GM23338 (cell line): ENCODE results near the gene CDC25B. TPM values are rescaled to one million over a fixed set of nuclear protein-coding genes. Genes with fewer than 3 reads are reported as not detected.

ENCODE experiments used
- ATAC-seq: fragments of 200-7000 bp; cut with Tn5 transposase; 3 replicates; pipeline ENCODE4 v1.9.1; 2020
- DNase-seq: peaks from one replicate; pipeline ENCODE4 v3.0.0-alpha.2; 2015; ENCODE audit warnings: low spot score
- H2AFZ ChIP-seq: fragments of 200-600 bp; sonication (generic); 2 replicates; pipeline ENCODE4 v1.8.0; 2016; ENCODE audit warnings: antibody characterized with exemption, mild to moderate bottlenecking, moderate library complexity
- H3F3A ChIP-seq: fragments of 200-600 bp; sonication (generic); replicated peaks from 2 replicates; pipeline ENCODE4 v1.8.0; 2017; ENCODE audit warnings: antibody characterized with exemption, mixed run types, low read depth
- H3K27ac ChIP-seq: fragments of 200-600 bp; sonication (generic); 2 replicates; pipeline ENCODE4 v1.6.1; 2016; ENCODE audit warnings: low read depth
- H3K27me3 ChIP-seq: fragments of 200-600 bp; sonication (generic); 2 replicates; pipeline ENCODE4 v1.8.0; 2016; ENCODE audit warnings: mild to moderate bottlenecking, mixed run types, moderate library complexity; ENCODE audit not compliant: insufficient read depth
- H3K36me3 ChIP-seq: fragments of 200-600 bp; sonication (generic); 2 replicates; pipeline ENCODE4 v1.8.0; 2016; ENCODE audit warnings: mild to moderate bottlenecking; ENCODE audit not compliant: insufficient read depth
- H3K4me1 ChIP-seq: fragments of 200-600 bp; sonication (generic); 2 replicates; pipeline ENCODE4 v1.8.0; 2016; ENCODE audit warnings: mild to moderate bottlenecking, moderate library complexity; ENCODE audit not compliant: insufficient read depth
- H3K4me2 ChIP-seq: fragments of 200-600 bp; sonication (generic); 2 replicates; pipeline ENCODE4 v1.7.1; 2017; ENCODE audit warnings: mixed run types
- H3K4me3 ChIP-seq: fragments of 200-600 bp; sonication (generic); 2 replicates; pipeline ENCODE4 v1.6.1; 2016; ENCODE audit warnings: mixed run types
- H3K79me2 ChIP-seq: fragments of 200-600 bp; sonication (generic); replicated peaks from 2 replicates; pipeline ENCODE4 v1.8.0; 2017; ENCODE audit warnings: mild to moderate bottlenecking; ENCODE audit not compliant: insufficient read depth
- H3K9me2 ChIP-seq: fragments of 200-600 bp; sonication (generic); 2 replicates; pipeline ENCODE4 v1.8.0; 2017; ENCODE audit not compliant: insufficient read depth
- H4K20me1 ChIP-seq: fragments of 200-600 bp; sonication (generic); replicated peaks from 2 replicates; pipeline ENCODE4 v1.8.0; 2017; ENCODE audit warnings: mild to moderate bottlenecking; ENCODE audit not compliant: insufficient read depth
- H3K27ac Mint-ChIP-seq: 2 replicates; pipeline ENCODE4 v1.8.0; 2020; ENCODE audit warnings: inconsistent platforms, mild to moderate bottlenecking, moderate library complexity, mixed read lengths
- H3K27me3 Mint-ChIP-seq: 3 replicates; pipeline ENCODE4 v1.8.0; 2022; ENCODE audit warnings: low read depth, mild to moderate bottlenecking, moderate library complexity, mixed read lengths, inconsistent platforms; ENCODE audit not compliant: insufficient read depth, poor library complexity
- H3K36me3 Mint-ChIP-seq: 3 replicates; pipeline ENCODE4 v1.8.0; 2021; ENCODE audit warnings: low read depth, mild to moderate bottlenecking, inconsistent platforms, moderate library complexity, mixed read lengths
- H3K4me1 Mint-ChIP-seq: 3 replicates; pipeline ENCODE4 v1.8.0; 2020; ENCODE audit warnings: mild to moderate bottlenecking, inconsistent platforms, mixed read lengths
- H3K4me3 Mint-ChIP-seq: 3 replicates; pipeline ENCODE4 v1.8.0; 2021; ENCODE audit warnings: moderate library complexity, mild to moderate bottlenecking, inconsistent platforms, mixed read lengths
- H3K9me3 Mint-ChIP-seq: 3 replicates; pipeline ENCODE4 v1.8.0; 2020; ENCODE audit warnings: moderate library complexity, mild to moderate bottlenecking, inconsistent platforms, mixed read lengths
- CREB1 ChIP-seq: fragments of 250-450 bp; sonication (Bioruptor Pico); IDR thresholded peaks from 2 replicates; pipeline ENCODE4 v1.5.0; 2020; ENCODE audit warnings: low read depth, mild to moderate bottlenecking, moderate library complexity
- JUNB ChIP-seq: IDR thresholded peaks from one replicate; pipeline ENCODE4 v1.6.1; 2016; ENCODE audit warnings: antibody characterized with exemption; ENCODE audit not compliant: unreplicated experiment
- NANOG ChIP-seq: IDR thresholded peaks from 2 replicates; pipeline ENCODE4 v1.6.1; 2016; ENCODE audit warnings: antibody characterized with exemption, borderline replicate concordance
- POLR2AphosphoS5 ChIP-seq: IDR thresholded peaks from 2 replicates; pipeline ENCODE4 v1.6.1; 2016; ENCODE audit warnings: antibody characterized with exemption, low read depth
- STAT1 ChIP-seq: IDR thresholded peaks from one replicate; pipeline ENCODE4 v1.6.1; 2016; ENCODE audit warnings: antibody characterized with exemption; ENCODE audit not compliant: unreplicated experiment
- ZNF331 ChIP-seq: fragments of 250-450 bp; sonication (Bioruptor Pico); IDR thresholded peaks from 2 replicates; pipeline ENCODE4 v1.5.0; 2020; ENCODE audit warnings: low read depth, mild to moderate bottlenecking, moderate library complexity
- polyA plus RNA-seq: library from polyadenylated mRNA; unstranded; fragments of >200 nt; fragmentation: Nextera tagmentation; extraction: Ambion mirVana; gene quantifications from 2 replicates; pipeline ENCODE4 v1.2.1, GENCODE V29; 2016
- total RNA-seq: library from RNA; depleted of rRNA; stranded (reverse); fragments of >200 nt; shearing (Covaris generic); gene quantifications from 2 replicates; pipeline ENCODE4 v1.2.3, GENCODE V29; 2014
- TF ChIP-seq, protein P1 (sequence below): fragments of 250-450 bp; sonication (Bioruptor Pico); IDR thresholded peaks from 2 replicates; pipeline ENCODE4 v1.5.0; 2020; ENCODE audit warnings: mild to moderate bottlenecking, moderate library complexity
- TF ChIP-seq, protein P2 (sequence below), 2 experiments: fragments of 200-600 bp in 1 of 2; sonication (generic) in 1 of 2; conservative IDR thresholded peaks; 2 replicates each; pipeline versions ENCODE4 v1.5.1 to v1.6.1; 2016 to 2017; ENCODE audit warnings: antibody characterized with exemption in 2 of 2, low read depth in 2 of 2, mild to moderate bottlenecking in 2 of 2, moderate library complexity in 1 of 2

CDC25B gene
- total and polyA plus RNA-seq, 2 experiments from 2014 or later, result 10.5 to 33.0 TPM

DNA sequence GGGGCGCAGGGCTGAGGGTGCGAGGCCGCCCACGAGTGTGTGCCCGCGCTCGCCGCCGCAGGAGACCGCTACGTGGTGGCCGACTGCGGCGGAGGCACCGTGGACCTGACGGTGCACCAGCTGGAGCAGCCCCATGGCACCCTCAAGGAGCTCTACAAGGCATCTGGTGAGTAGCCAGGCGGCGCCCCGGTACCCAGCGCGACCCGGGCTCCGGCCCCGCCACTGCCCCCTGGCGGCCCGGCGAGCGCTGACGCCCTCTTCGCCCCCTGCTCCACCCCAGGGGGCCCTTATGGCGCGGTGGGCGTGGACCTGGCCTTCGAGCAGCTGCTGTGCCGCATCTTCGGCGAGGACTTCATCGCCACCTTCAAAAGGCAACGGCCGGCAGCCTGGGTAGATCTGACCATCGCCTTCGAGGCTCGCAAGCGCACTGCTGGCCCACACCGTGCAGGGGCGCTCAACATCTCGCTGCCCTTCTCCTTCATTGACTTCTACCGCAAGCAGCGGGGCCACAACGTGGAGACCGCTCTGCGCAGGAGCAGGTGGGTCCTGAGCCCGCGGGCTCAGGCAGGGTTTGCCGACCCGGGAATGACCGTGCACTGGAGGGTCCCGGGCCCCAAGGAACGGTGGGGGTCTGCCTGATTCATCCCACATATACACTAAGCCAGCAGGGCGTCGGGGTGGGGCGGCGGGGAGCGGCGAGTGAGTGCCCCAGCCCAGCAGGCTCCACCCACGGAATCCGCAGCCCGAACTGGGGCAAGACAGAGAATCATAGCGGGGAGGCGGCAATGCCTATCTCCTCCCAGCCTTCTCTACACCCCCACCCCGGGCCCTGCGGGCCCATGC, 46.2 kb upstream of the CDC25B start:
- H3K4me2 ChIP-seq, result peak overlapping the region; percentile 93

GRCh38 chr20:3751305-3751674, 44.8 kb upstream of the CDC25B start:
- H3K27ac ChIP-seq, result no peak overlapping the region
- peak overlapping the region; percentile 93 for H3K4me2 ChIP-seq
- DNase-seq (peak; percentile 58), ATAC-seq (peak; percentile 27)
- no peaks in the 10 kb centered on the region for H3K9me2 ChIP-seq
- H4K20me1 ChIP-seq, result peaks cover 11% of the 10 kb centered on the region; the same call in 1 of the 2 replicates
- peaks cover 14% of the 10 kb centered on the region for H3F3A ChIP-seq
- H3K4me1 ChIP-seq, result peaks cover 12% of the 10 kb centered on the region; the same call in 1 of the 2 replicates
- TF ChIP-seq JUNB (no peak), STAT1 (no peak)
- TF ChIP-seq, protein P1, sequence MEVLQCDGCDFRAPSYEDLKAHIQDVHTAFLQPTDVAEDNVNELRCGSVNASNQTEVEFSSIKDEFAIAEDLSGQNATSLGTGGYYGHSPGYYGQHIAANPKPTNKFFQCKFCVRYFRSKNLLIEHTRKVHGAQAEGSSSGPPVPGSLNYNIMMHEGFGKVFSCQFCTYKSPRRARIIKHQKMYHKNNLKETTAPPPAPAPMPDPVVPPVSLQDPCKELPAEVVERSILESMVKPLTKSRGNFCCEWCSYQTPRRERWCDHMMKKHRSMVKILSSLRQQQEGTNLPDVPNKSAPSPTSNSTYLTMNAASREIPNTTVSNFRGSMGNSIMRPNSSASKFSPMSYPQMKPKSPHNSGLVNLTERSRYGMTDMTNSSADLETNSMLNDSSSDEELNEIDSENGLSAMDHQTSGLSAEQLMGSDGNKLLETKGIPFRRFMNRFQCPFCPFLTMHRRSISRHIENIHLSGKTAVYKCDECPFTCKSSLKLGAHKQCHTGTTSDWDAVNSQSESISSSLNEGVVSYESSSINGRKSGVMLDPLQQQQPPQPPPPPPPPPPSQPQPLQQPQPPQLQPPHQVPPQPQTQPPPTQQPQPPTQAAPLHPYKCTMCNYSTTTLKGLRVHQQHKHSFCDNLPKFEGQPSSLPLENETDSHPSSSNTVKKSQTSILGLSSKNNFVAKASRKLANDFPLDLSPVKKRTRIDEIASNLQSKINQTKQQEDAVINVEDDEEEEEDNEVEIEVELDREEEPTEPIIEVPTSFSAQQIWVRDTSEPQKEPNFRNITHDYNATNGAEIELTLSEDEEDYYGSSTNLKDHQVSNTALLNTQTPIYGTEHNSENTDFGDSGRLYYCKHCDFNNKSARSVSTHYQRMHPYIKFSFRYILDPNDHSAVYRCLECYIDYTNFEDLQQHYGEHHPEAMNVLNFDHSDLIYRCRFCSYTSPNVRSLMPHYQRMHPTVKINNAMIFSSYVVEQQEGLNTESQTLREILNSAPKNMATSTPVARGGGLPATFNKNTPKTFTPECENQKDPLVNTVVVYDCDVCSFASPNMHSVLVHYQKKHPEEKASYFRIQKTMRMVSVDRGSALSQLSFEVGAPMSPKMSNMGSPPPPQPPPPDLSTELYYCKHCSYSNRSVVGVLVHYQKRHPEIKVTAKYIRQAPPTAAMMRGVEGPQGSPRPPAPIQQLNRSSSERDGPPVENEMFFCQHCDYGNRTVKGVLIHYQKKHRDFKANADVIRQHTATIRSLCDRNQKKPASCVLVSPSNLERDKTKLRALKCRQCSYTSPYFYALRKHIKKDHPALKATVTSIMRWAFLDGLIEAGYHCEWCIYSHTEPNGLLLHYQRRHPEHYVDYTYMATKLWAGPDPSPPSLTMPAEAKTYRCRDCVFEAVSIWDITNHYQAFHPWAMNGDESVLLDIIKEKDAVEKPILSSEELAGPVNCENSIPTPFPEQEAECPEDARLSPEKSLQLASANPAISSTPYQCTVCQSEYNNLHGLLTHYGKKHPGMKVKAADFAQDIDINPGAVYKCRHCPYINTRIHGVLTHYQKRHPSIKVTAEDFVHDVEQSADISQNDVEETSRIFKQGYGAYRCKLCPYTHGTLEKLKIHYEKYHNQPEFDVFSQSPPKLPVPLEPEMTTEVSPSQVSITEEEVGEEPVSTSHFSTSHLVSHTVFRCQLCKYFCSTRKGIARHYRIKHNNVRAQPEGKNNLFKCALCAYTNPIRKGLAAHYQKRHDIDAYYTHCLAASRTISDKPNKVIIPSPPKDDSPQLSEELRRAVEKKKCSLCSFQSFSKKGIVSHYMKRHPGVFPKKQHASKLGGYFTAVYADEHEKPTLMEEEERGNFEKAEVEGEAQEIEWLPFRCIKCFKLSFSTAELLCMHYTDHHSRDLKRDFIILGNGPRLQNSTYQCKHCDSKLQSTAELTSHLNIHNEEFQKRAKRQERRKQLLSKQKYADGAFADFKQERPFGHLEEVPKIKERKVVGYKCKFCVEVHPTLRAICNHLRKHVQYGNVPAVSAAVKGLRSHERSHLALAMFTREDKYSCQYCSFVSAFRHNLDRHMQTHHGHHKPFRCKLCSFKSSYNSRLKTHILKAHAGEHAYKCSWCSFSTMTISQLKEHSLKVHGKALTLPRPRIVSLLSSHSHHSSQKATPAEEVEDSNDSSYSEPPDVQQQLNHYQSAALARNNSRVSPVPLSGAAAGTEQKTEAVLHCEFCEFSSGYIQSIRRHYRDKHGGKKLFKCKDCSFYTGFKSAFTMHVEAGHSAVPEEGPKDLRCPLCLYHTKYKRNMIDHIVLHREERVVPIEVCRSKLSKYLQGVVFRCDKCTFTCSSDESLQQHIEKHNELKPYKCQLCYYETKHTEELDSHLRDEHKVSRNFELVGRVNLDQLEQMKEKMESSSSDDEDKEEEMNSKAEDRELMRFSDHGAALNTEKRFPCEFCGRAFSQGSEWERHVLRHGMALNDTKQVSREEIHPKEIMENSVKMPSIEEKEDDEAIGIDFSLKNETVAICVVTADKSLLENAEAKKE, result no peak
- TF ChIP-seq, protein P2, sequence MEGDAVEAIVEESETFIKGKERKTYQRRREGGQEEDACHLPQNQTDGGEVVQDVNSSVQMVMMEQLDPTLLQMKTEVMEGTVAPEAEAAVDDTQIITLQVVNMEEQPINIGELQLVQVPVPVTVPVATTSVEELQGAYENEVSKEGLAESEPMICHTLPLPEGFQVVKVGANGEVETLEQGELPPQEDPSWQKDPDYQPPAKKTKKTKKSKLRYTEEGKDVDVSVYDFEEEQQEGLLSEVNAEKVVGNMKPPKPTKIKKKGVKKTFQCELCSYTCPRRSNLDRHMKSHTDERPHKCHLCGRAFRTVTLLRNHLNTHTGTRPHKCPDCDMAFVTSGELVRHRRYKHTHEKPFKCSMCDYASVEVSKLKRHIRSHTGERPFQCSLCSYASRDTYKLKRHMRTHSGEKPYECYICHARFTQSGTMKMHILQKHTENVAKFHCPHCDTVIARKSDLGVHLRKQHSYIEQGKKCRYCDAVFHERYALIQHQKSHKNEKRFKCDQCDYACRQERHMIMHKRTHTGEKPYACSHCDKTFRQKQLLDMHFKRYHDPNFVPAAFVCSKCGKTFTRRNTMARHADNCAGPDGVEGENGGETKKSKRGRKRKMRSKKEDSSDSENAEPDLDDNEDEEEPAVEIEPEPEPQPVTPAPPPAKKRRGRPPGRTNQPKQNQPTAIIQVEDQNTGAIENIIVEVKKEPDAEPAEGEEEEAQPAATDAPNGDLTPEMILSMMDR (conservative IDR thresholded peaks at IDR 0.05; ENCODE audit: low read depth in 2 of 2), result peak; percentile 38 to 49; a peak in 3 of 4 replicates
- no peaks in the 10 kb centered on the region for H3K36me3 ChIP-seq
- H3K27me3 ChIP-seq, result peaks cover 28% of the 10 kb centered on the region
- Mint-ChIP-seq H3K27ac (no peak overlapping the region), H3K27me3 (peaks cover 29% of the 10 kb centered on the region), H3K36me3 (no peaks in the 10 kb centered on the region; the same call in 2 of the 3 replicates), H3K4me3 (peak overlapping the region; percentile 58), H3K9me3 (peaks cover 4% of the 10 kb centered on the region; the same call in 1 of the 3 replicates), H3K4me1 (peaks cover 15% of the 10 kb centered on the region)
- peak overlapping the region; percentile 73 for H3K4me3 ChIP-seq
- no peaks in the 10 kb centered on the region for H3K79me2 ChIP-seq
- H2AFZ ChIP-seq, result no peak overlapping the region

More for the DNA sequence above, 46.2 kb upstream of the CDC25B start:
- H3K36me3 ChIP-seq, result no peaks in the 10 kb centered on the region
- Mint-ChIP-seq H3K4me1 (peaks cover 21% of the 10 kb centered on the region), H3K27ac (no peak overlapping the region), H3K27me3 (peaks cover 31% of the 10 kb centered on the region), H3K9me3 (peaks cover 4% of the 10 kb centered on the region; the same call in 1 of the 3 replicates), H3K36me3 (no peaks in the 10 kb centered on the region; the same call in 2 of the 3 replicates), H3K4me3 (peak overlapping the region; percentile 64)
- no peaks in the 10 kb centered on the region for H3K9me2 ChIP-seq
- H2AFZ ChIP-seq, result peak overlapping the region; percentile 76; the same call in 1 of the 2 replicates
- H3K27ac ChIP-seq, result no peak overlapping the region
- TF ChIP-seq, protein P2 (conservative IDR thresholded peaks at IDR 0.05; ENCODE audit: low read depth in 2 of 2), result peak; percentile 79 to 89
- peak; percentile 36; the same call in 1 of the 2 replicates for TF ChIP-seq POLR2AphosphoS5
- no peak for TF ChIP-seq NANOG
- TF ChIP-seq CREB1, result peak; percentile 50; the same call in 1 of the 2 replicates
- no peak for TF ChIP-seq ZNF331
- H3K79me2 ChIP-seq, result no peaks in the 10 kb centered on the region
- peaks cover 28% of the 10 kb centered on the region for H3K27me3 ChIP-seq
- peak overlapping the region; percentile 73 for H3K4me3 ChIP-seq
- peaks cover 11% of the 10 kb centered on the region; the same call in 1 of the 2 replicates for H4K20me1 ChIP-seq
- DNase-seq (peak; percentile 87), ATAC-seq (peak; percentile 39)
- H3F3A ChIP-seq, result peaks cover 14% of the 10 kb centered on the region
- H3K4me1 ChIP-seq, result peaks cover 17% of the 10 kb centered on the region; the same call in 1 of the 2 replicates
